GM10266 (cell line): Measurements from ENCODE around the gene SORCS2.
A peak's percentile ranks its signal among the peaks of the same experiment; 100 is the strongest.

Source experiments
- DNase-seq: peaks from one replicate; pipeline ENCODE4 v3.0.0; 2012; ENCODE audit errors: extremely low spot score
- CTCF ChIP-seq: IDR thresholded peaks from 2 replicates; pipeline ENCODE4 v1.5.1; 2012; ENCODE audit warnings: mild to moderate bottlenecking, low read depth; ENCODE audit not compliant: control insufficient read depth, insufficient read depth; ENCODE audit errors: missing control alignments

Gene SORCS2

GRCh38 chr4:7248857-7249256 lies 56.5 kb downstream of the SORCS2 start:
- TF ChIP-seq CTCF: no peak

GRCh38 chr4:7251321-7251720 lies 59.0 kb downstream of the SORCS2 start:
- no peak for DNase-seq
- TF ChIP-seq CTCF: no peak

More at GRCh38 chr4:7248857-7249256, 56.5 kb downstream of the SORCS2 start:
- no peak for DNase-seq

- DNase-seq: no peak
- TF ChIP-seq CTCF: no peak
Observed at GRCh38 chr4:7252051-7252450, 59.7 kb downstream of the SORCS2 start.

- TF ChIP-seq CTCF: no peak
- no peak for DNase-seq
Observed at GRCh38 chr4:7252510-7253340, 60.4 kb downstream of the SORCS2 start.

GRCh38 chr4:7253341-7253700 lies 61.0 kb downstream of the SORCS2 start:
- TF ChIP-seq CTCF: no peak
- DNase-seq: no peak

- DNase-seq: no peak
- no peak for TF ChIP-seq CTCF
Observed at GRCh38 chr4:7253837-7254236, 61.5 kb downstream of the SORCS2 start.

- no peak for TF ChIP-seq CTCF
- DNase-seq: peak; percentile 60
Observed at GRCh38 chr4:7254736-7255487, 62.6 kb downstream of the SORCS2 start.
